Fibroblast of lung (primary cell): ENCODE results near the gene PURA. TPM values are rescaled to one million over a fixed set of nuclear protein-coding genes. Genes with fewer than 3 reads are reported as not detected.
"Not testable (repeated sequence)": the region's sequence is repeated elsewhere in the genome, so short reads cannot be mapped to it uniquely, and the experiment has no call there.

Source experiments
- DNase-seq, 2 donors: peaks; one replicate each; pipeline versions ENCODE4 v3.0.0 to v3.0.0-alpha.2; 2010; ENCODE audit warnings: low read depth in 2 of 2
- H2AFZ ChIP-seq: 2 replicates; pipeline ENCODE4 v1.5.1; 2012; ENCODE audit warnings: low read length, control low read depth, inconsistent platforms
- H3K27ac ChIP-seq: 2 replicates; pipeline ENCODE4 v1.5.1; 2011; ENCODE audit warnings: low read length, control low read depth; ENCODE audit not compliant: insufficient read depth
- H3K27me3 ChIP-seq: 2 replicates; pipeline ENCODE4 v1.5.1; 2011; ENCODE audit warnings: mild to moderate bottlenecking, low read length; ENCODE audit not compliant: control insufficient read depth, insufficient read depth
- H3K36me3 ChIP-seq: 2 replicates; pipeline ENCODE4 v1.5.1; 2011; ENCODE audit warnings: low read length; ENCODE audit not compliant: control insufficient read depth, insufficient read depth
- H3K4me1 ChIP-seq: 2 replicates; pipeline ENCODE4 v1.5.1; 2011; ENCODE audit warnings: low read length; ENCODE audit not compliant: control insufficient read depth, insufficient read depth; ENCODE audit errors: extremely low read depth
- H3K4me2 ChIP-seq: 2 replicates; pipeline ENCODE4 v1.5.1; 2011; ENCODE audit warnings: low read length, control low read depth; ENCODE audit not compliant: insufficient read depth; ENCODE audit errors: extremely low read depth
- H3K4me3 ChIP-seq, 4 experiments: fragments of 200-600 bp in 1 of 4; sonication (generic) in 1 of 4; replicated peaks in 1 of 4; 2 replicates each; pipeline ENCODE4 v1.5.1; 2011 to 2016; ENCODE audit warnings: low read length in 4 of 4, low read depth in 3 of 4, mild to moderate bottlenecking in 3 of 4, control low read depth in 2 of 4, inconsistent platforms in 1 of 4, mixed read lengths in 1 of 4; ENCODE audit not compliant: insufficient read depth in 1 of 4; ENCODE audit errors: control extremely low read depth in 1 of 4
- H3K79me2 ChIP-seq: 2 replicates; pipeline ENCODE4 v1.5.1; 2012; ENCODE audit warnings: mild to moderate bottlenecking, low read length, inconsistent platforms; ENCODE audit not compliant: control insufficient read depth, insufficient read depth
- H3K9ac ChIP-seq: 2 replicates; pipeline ENCODE4 v1.5.1; 2011; ENCODE audit warnings: mild to moderate bottlenecking, low read length, control low read depth; ENCODE audit not compliant: insufficient read depth
- H3K9me3 ChIP-seq: 2 replicates; pipeline ENCODE4 v1.5.1; 2012; ENCODE audit warnings: low read depth, low read length; ENCODE audit not compliant: control insufficient read depth, insufficient read depth
- H4K20me1 ChIP-seq: 2 replicates; pipeline ENCODE4 v1.5.1; 2011; ENCODE audit warnings: low read length; ENCODE audit not compliant: control insufficient read depth, insufficient read depth; ENCODE audit errors: extremely low read depth
- CTCF ChIP-seq, 2 donors: IDR thresholded peaks in 1 of 2; conservative IDR thresholded peaks in 1 of 2; 1 replicate in 1 of 2; 2 replicates in 1 of 2; pipeline ENCODE4 v1.5.1; 2011 to 2012; ENCODE audit warnings: low read length in 2 of 2, control low read depth in 1 of 2, inconsistent platforms in 1 of 2, low read depth in 1 of 2, mild to moderate bottlenecking in 1 of 2
- EZH2 ChIP-seq: IDR thresholded peaks from 2 replicates; pipeline ENCODE4 v1.5.1; 2012; ENCODE audit warnings: low read length, control low read depth, mild to moderate bottlenecking; ENCODE audit errors: missing control alignments
- polyA plus RNA-seq, 2 donors: library from polyadenylated mRNA; depleted of rRNA in 1 of 2; stranded (reverse) in 1 of 2; unstranded in 1 of 2; fragments of >200 nt; gene quantifications; 2 replicates each; pipeline ENCODE4 v1.2.1, GENCODE V29; 2011 to 2012; ENCODE audit warnings: missing spikeins in 1 of 2
- total RNA-seq: library from RNA; depleted of rRNA; stranded (reverse); fragments of >200 nt; gene quantifications from 2 replicates; pipeline ENCODE4 v1.2.1, GENCODE V29; 2014

Gene PURA
- total and polyA plus RNA-seq, 2 donors (not counting 1 experiment from before 2014, with no cell fraction given): 8.0 to 20.0 TPM

DNA sequence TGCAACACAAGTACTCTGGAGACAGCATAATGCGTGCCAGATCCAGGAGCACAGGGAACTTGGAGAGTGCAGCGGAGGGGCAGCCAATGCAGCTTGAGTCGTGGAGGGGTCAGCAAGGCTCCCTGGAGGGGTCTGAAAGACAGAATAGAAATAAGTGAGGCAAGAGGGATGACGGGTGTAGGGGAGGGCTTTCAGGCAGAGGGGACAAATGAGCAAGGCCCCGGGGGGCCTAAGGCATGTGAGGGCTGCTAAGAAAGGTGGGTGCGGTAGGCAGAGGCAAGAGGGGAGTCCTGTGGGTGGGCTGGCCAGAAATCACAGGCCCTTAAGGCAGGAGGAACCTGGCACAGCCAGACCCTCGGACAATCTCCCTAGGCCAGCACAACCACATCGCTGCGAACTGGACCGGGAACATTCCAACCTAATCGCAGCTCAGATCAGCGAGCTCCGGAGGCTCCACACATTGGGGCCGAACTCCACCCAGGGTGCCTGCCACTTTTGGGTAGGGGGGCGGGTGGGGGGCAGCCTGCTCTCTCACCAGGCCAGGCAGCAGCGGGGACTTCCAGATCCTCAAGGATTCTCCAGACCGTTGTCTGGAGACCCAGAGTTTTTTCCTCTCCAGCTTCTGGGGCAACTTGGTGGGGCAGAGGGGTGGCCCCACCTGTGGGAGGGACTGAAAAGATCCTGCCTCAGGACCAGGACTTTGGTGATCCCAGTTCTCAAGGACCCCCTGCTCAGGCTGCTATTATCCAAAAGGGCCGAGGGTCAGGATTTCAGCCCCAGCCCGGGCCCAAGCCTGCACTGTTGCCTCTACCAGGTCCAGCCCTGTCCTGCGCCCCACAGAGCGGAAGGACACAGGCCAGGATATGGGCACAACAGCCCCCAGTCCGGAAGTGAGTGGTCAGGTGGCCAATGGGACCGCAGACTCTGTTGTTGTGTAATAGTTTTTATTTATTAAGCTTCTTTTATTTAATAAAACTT lies 38.4 kb downstream of the PURA start:
- TF ChIP-seq CTCF (conservative IDR thresholded peaks at IDR 0.05 in 1 of 2, IDR thresholded peaks at IDR 0.05 in 1 of 2; ENCODE audit: low read depth in 1 of 2, low read length in 2 of 2) (no peak), EZH2 (no peak)

DNA sequence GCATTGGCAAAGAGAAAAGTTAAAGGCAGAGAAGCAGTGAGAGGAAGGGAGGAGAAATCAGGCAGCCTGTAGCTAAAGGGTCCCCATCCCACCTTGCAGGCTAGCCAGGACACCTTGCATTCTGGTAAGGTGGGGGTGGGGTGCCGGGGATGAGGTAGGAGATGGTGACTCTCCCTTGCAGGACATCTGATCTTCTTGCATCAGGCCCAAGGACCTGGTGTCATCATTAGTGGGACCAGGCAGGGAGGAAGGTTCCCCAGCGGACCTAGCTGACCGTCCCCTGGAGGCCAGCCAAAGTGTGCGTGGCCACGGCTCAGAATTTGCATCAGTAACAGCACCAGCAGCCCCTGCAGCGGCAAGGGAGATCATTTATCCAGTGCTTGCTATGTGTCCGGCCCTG lies 39.3 kb downstream of the PURA start:
- H3K4me3 ChIP-seq: no peak overlapping the region
- DNase-seq: no peak
- TF ChIP-seq CTCF (conservative IDR thresholded peaks at IDR 0.05 in 1 of 2, IDR thresholded peaks at IDR 0.05 in 1 of 2; ENCODE audit: low read depth in 1 of 2, low read length in 2 of 2) (no peak), EZH2 (no peak)
- peaks cover 3% of the 10 kb centered on the region for H3K4me1 ChIP-seq
- H2AFZ ChIP-seq: no peak overlapping the region
- no peak overlapping the region for H3K4me2 ChIP-seq
- no peaks in the 10 kb centered on the region for H3K9me3 ChIP-seq
- H4K20me1 ChIP-seq: no peaks in the 10 kb centered on the region
- no peak overlapping the region for H3K27ac ChIP-seq
- no peaks in the 10 kb centered on the region for H3K27me3 ChIP-seq
- H3K9ac ChIP-seq: no peak overlapping the region
- H3K36me3 ChIP-seq: no peaks in the 10 kb centered on the region
- H3K79me2 ChIP-seq: no peaks in the 10 kb centered on the region

More for the DNA sequence above, 38.4 kb downstream of the PURA start:
- no peak overlapping the region for H3K4me3 ChIP-seq
- H3K79me2 ChIP-seq: no peaks in the 10 kb centered on the region
- no peaks in the 10 kb centered on the region for H3K27me3 ChIP-seq
- no peak overlapping the region for H3K4me2 ChIP-seq
- no peak for DNase-seq
- H4K20me1 ChIP-seq: no peaks in the 10 kb centered on the region
- no peaks in the 10 kb centered on the region for H3K36me3 ChIP-seq
- H2AFZ ChIP-seq: no peak overlapping the region
- H3K4me1 ChIP-seq: peaks cover 3% of the 10 kb centered on the region
- H3K9ac ChIP-seq: no peak overlapping the region
- H3K27ac ChIP-seq: no peak overlapping the region
- H3K9me3 ChIP-seq: no peaks in the 10 kb centered on the region

DNA sequence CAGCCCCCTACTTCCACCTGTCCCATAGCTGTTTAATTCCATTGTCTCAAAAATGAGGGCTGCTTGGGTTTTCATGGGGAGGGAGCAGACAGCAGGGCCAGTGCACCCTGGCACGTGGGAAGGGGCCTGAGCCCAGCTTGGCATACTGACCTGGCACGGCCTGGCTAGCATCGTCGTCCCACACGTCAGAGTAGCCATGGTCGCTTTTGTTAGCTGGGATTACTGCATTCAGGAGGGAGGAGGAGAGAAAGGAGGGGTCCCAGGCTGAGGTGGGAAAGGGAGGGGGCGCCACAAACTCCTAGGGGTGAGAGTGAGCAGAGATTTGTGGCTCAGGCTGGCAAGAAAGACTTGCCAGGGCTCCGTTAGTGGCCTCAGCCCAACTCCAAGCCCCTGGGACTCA lies 40.0 kb downstream of the PURA start:
- Histone ChIP-seq H3K9ac (no peak overlapping the region), H3K4me3 (no peak overlapping the region)
- TF ChIP-seq EZH2: no peak
- TF ChIP-seq CTCF (conservative IDR thresholded peaks at IDR 0.05 in 1 of 2, IDR thresholded peaks at IDR 0.05 in 1 of 2; ENCODE audit: low read depth in 1 of 2, low read length in 2 of 2): no peak

DNA sequence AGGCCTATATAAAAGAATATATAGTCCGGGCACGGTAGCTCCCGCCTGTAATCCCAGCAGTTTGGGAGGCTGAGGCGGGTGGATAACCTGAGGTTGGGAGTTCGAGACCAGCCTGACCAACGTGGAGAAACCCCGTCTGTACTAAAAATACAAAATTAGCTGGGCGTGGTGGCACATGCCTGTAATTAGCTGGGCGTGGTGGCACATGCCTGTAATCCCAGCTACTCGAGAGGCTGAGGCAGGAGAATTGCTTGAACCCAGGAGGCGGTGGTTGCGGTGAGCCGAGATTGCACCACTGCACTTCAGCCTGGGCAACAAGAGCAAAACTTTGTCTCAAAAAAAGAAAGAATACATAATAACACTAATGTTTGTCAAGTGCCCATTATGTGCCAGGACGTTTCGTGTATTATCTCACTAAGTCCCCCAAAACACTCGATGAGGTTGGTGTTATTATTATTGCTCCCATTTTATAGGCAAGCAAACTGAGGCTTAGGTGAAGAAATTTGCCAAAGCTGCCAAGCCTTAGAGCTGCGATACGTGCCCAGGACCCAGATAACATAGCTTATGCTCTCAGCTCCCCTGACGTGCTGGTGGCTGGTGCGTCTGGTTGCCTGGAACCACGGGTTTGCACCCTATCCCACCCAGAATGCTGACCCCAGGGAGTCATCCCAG lies 40.9 kb downstream of the PURA start:
- not testable (repeated sequence) for H2AFZ ChIP-seq, H3K79me2 ChIP-seq, H3K27ac ChIP-seq, H3K9ac ChIP-seq, H3K4me3 ChIP-seq, DNase-seq, H3K27me3 ChIP-seq, H3K36me3 ChIP-seq, H3K4me2 ChIP-seq, H3K4me1 ChIP-seq, H3K9me3 ChIP-seq, H4K20me1 ChIP-seq

More for the DNA sequence above, 40.0 kb downstream of the PURA start:
- no peaks in the 10 kb centered on the region for H4K20me1 ChIP-seq
- H3K4me2 ChIP-seq: no peak overlapping the region
- H3K36me3 ChIP-seq: no peaks in the 10 kb centered on the region
- no peak overlapping the region for H3K27ac ChIP-seq
- H3K27me3 ChIP-seq: no peaks in the 10 kb centered on the region
- H2AFZ ChIP-seq: no peak overlapping the region
- DNase-seq: no peak
- no peaks in the 10 kb centered on the region for H3K9me3 ChIP-seq
- peaks cover 3% of the 10 kb centered on the region for H3K4me1 ChIP-seq
- H3K79me2 ChIP-seq: no peaks in the 10 kb centered on the region
